Activated CD4-positive, alpha-beta memory T cell treated with anti-CD3 and anti-CD28 coated beads, Interleukin-2, amount 10 ng/mL, durations not matched to agents 7 days and 5 days (primary cell): ENCODE results near the gene BZW2. TPM values are rescaled to one million over a fixed set of nuclear protein-coding genes. Genes with fewer than 3 reads are reported as not detected.
A peak's percentile ranks its signal among the peaks of the same experiment; 100 is the strongest.

Experiments
- CTCF ChIA-PET: fragments of 350-600 bp; sonication (Branson Sonifier 250); formaldehyde crosslinking; loops from one replicate; lab custom pipeline; 2021; ENCODE audit warnings: antibody characterized with exemption, inconsistent platforms; lab: Charles Lee
- POLR2A ChIA-PET: fragments of 350-600 bp; sonication (Branson Sonifier 250); formaldehyde crosslinking; loops from one replicate; lab custom pipeline; 2021; ENCODE audit warnings: antibody characterized with exemption; lab: Charles Lee
- DNase-seq: peaks from one replicate; pipeline ENCODE4 v3.0.0-alpha.2; 2020
- H3K27ac Mint-ChIP-seq: one replicate; pipeline ENCODE4 v1.8.0; 2021; ENCODE audit warnings: mild to moderate bottlenecking, mixed read lengths
- H3K27me3 Mint-ChIP-seq: one replicate; pipeline ENCODE4 v1.8.0; 2021; ENCODE audit warnings: mixed read lengths
- H3K36me3 Mint-ChIP-seq: one replicate; pipeline ENCODE4 v1.8.0; 2021; ENCODE audit warnings: low read depth, mixed read lengths
- H3K4me1 Mint-ChIP-seq: one replicate; pipeline ENCODE4 v1.8.0; 2021; ENCODE audit warnings: mixed read lengths
- H3K4me3 Mint-ChIP-seq: one replicate; pipeline ENCODE4 v1.8.0; 2021; ENCODE audit warnings: mild to moderate bottlenecking, mixed read lengths
- H3K9me3 Mint-ChIP-seq: one replicate; pipeline ENCODE4 v1.8.0; 2021; ENCODE audit warnings: mixed read lengths
- total RNA-seq, 2 experiments: library from RNA; stranded (reverse); gene quantifications; one replicate each; pipeline ENCODE4 v1.2.3, GENCODE V29; 2021

Gene BZW2
- total RNA-seq: 10 to 100 TPM; 33.4 to 33.6 TPM

- Mint-ChIP-seq H3K4me1 (peaks cover 48% of the 10 kb centered on the region), H3K9me3 (no peaks in the 10 kb centered on the region)
- CTCF ChIA-PET: interaction anchor here (0.7 to 1.6 kb wide), 5 partner anchors 9 to 226 kb away, joined by 3 read pairs; no protein-coding TSS in a partner anchor
Observed at GRCh38 chr7:16645593-16646471, at the start of gene BZW2, which contains the start of gene ANKMY2. Gene BZW2 (plus strand): TSS chr7:16646181. CDS start chr7:16665444, 19,263 bp downstream. Gene ANKMY2 (minus strand): TSS chr7:16645754. CDS start chr7:16645573, 181 bp downstream.

GRCh38 chr7:16598015-16598414, 48.0 kb upstream of the BZW2 start:
- H3K27me3 Mint-ChIP-seq: no peaks in the 10 kb centered on the region
- peaks cover 5% of the 10 kb centered on the region for H3K36me3 Mint-ChIP-seq
- ChIA-PET CTCF (no interaction called here), POLR2A (no interaction called here)
- no peak overlapping the region for H3K27ac Mint-ChIP-seq
- no peaks in the 10 kb centered on the region for H3K4me1 Mint-ChIP-seq
- no peak for DNase-seq
- no peak overlapping the region for H3K4me3 Mint-ChIP-seq
- H3K9me3 Mint-ChIP-seq: no peaks in the 10 kb centered on the region

More at GRCh38 chr7:16645593-16646471, at the start of gene BZW2, which contains the start of gene ANKMY2:
- peak; percentile 94 for DNase-seq
- Mint-ChIP-seq H3K4me3 (peak within 1 kb of the TSS; percentile 90), H3K27ac (peak within 1 kb of the TSS; percentile 86), H3K36me3 (peaks cover 5% of the 10 kb centered on the region), H3K27me3 (no peaks in the 10 kb centered on the region)
- POLR2A ChIA-PET: interaction anchor here (0.7 to 2.6 kb wide), 17 partner anchors 9 to 616 kb away, joined by 3 to 24 read pairs (median 4); partner anchors contain the start of gene CRPPA

GRCh38 chr7:16599860-16600259, 46.1 kb upstream of the BZW2 start:
- Mint-ChIP-seq H3K36me3 (peaks cover 11% of the 10 kb centered on the region), H3K9me3 (no peaks in the 10 kb centered on the region), H3K4me1 (no peaks in the 10 kb centered on the region), H3K27ac (no peak overlapping the region), H3K4me3 (no peak overlapping the region), H3K27me3 (no peaks in the 10 kb centered on the region)
- DNase-seq: no peak
- ChIA-PET CTCF (no interaction called here), POLR2A (no interaction called here)

GRCh38 chr7:16603633-16604032, 42.3 kb upstream of the BZW2 start:
- Mint-ChIP-seq H3K27ac (no peak overlapping the region), H3K9me3 (no peaks in the 10 kb centered on the region), H3K36me3 (peaks cover 19% of the 10 kb centered on the region), H3K27me3 (no peaks in the 10 kb centered on the region), H3K4me1 (no peaks in the 10 kb centered on the region), H3K4me3 (no peak overlapping the region)
- POLR2A ChIA-PET: no interaction called here
- CTCF ChIA-PET: no interaction called here
- no peak for DNase-seq

- H3K9me3 Mint-ChIP-seq: no peaks in the 10 kb centered on the region
- DNase-seq: no peak
- no peaks in the 10 kb centered on the region for H3K27me3 Mint-ChIP-seq
- ChIA-PET POLR2A (no interaction called here), CTCF (no interaction called here)
- H3K4me1 Mint-ChIP-seq: no peaks in the 10 kb centered on the region
- peaks cover 19% of the 10 kb centered on the region for H3K36me3 Mint-ChIP-seq
- no peak overlapping the region for H3K4me3 Mint-ChIP-seq
- no peak overlapping the region for H3K27ac Mint-ChIP-seq
Observed at GRCh38 chr7:16604054-16604453, 41.9 kb upstream of the BZW2 start.

- Mint-ChIP-seq H3K4me1 (peaks cover 10% of the 10 kb centered on the region), H3K27ac (no peak overlapping the region), H3K27me3 (no peaks in the 10 kb centered on the region), H3K4me3 (no peak overlapping the region), H3K9me3 (no peaks in the 10 kb centered on the region), H3K36me3 (peaks cover 17% of the 10 kb centered on the region)
- ChIA-PET POLR2A (no interaction called here), CTCF (no interaction called here)
- no peak for DNase-seq
Observed at GRCh38 chr7:16606704-16607103, 39.3 kb upstream of the BZW2 start.

GRCh38 chr7:16609842-16610450, 36.0 kb upstream of the BZW2 start:
- DNase-seq: no peak
- H3K27me3 Mint-ChIP-seq: no peaks in the 10 kb centered on the region
- peaks cover 11% of the 10 kb centered on the region for H3K36me3 Mint-ChIP-seq
- ChIA-PET POLR2A (interaction anchor here (1.0 kb wide), 1 partner anchor 35 kb away, joined by 3 read pairs; the partner anchor contains the start of gene ANKMY2), CTCF (interaction anchor here (0.5 to 1.4 kb wide), 3 partner anchors 9 to 905 kb away, joined by 3 to 5 read pairs (median 4); no protein-coding TSS in a partner anchor)
- no peaks in the 10 kb centered on the region for H3K9me3 Mint-ChIP-seq
- no peak overlapping the region for H3K27ac Mint-ChIP-seq
- H3K4me1 Mint-ChIP-seq: peaks cover 11% of the 10 kb centered on the region
- H3K4me3 Mint-ChIP-seq: no peak overlapping the region

GRCh38 chr7:16611711-16612110, 34.3 kb upstream of the BZW2 start:
- Mint-ChIP-seq H3K9me3 (no peaks in the 10 kb centered on the region), H3K27ac (no peak overlapping the region)
- POLR2A ChIA-PET: no interaction called here

GRCh38 chr7:16615228-16615627, 30.8 kb upstream of the BZW2 start:
- Mint-ChIP-seq H3K27ac (no peak overlapping the region), H3K36me3 (peaks cover 19% of the 10 kb centered on the region), H3K4me3 (no peak overlapping the region), H3K27me3 (no peaks in the 10 kb centered on the region), H3K9me3 (no peaks in the 10 kb centered on the region), H3K4me1 (peaks cover 15% of the 10 kb centered on the region)
- ChIA-PET POLR2A (no interaction called here), CTCF (no interaction called here)
- DNase-seq: no peak

More at GRCh38 chr7:16611711-16612110, 34.3 kb upstream of the BZW2 start:
- H3K4me3 Mint-ChIP-seq: no peak overlapping the region
- H3K4me1 Mint-ChIP-seq: peaks cover 11% of the 10 kb centered on the region
- peaks cover 13% of the 10 kb centered on the region for H3K36me3 Mint-ChIP-seq
- H3K27me3 Mint-ChIP-seq: no peaks in the 10 kb centered on the region
- CTCF ChIA-PET: no interaction called here
- DNase-seq: no peak

- Mint-ChIP-seq H3K4me3 (no peak overlapping the region), H3K9me3 (no peaks in the 10 kb centered on the region), H3K36me3 (peaks cover 24% of the 10 kb centered on the region), H3K27me3 (no peaks in the 10 kb centered on the region), H3K4me1 (peaks cover 14% of the 10 kb centered on the region), H3K27ac (no peak overlapping the region)
- POLR2A ChIA-PET: no interaction called here
- CTCF ChIA-PET: no interaction called here
- no peak for DNase-seq
Observed at GRCh38 chr7:16616122-16616521, 29.9 kb upstream of the BZW2 start.

GRCh38 chr7:16616542-16616941, 29.4 kb upstream of the BZW2 start:
- DNase-seq: no peak
- Mint-ChIP-seq H3K4me3 (no peak overlapping the region), H3K27me3 (no peaks in the 10 kb centered on the region), H3K4me1 (peaks cover 14% of the 10 kb centered on the region), H3K27ac (no peak overlapping the region), H3K9me3 (no peaks in the 10 kb centered on the region), H3K36me3 (peaks cover 27% of the 10 kb centered on the region)
- POLR2A ChIA-PET: no interaction called here
- CTCF ChIA-PET: no interaction called here

- H3K27ac Mint-ChIP-seq: peak overlapping the region; percentile 12
- H3K4me3 Mint-ChIP-seq: no peak overlapping the region
- peaks cover 13% of the 10 kb centered on the region for H3K4me1 Mint-ChIP-seq
- POLR2A ChIA-PET: interaction anchor here (2.1 kb wide), 2 partner anchors 27 to 200 kb away, joined by 6 to 7 read pairs; no protein-coding TSS in a partner anchor
- CTCF ChIA-PET: interaction anchor here (0.7 to 1.6 kb wide), 3 partner anchors 10 to 127 kb away, joined by 3 to 5 read pairs (median 4); partner anchors contain the start of genes ANKMY2 and BZW2
- no peak for DNase-seq
- no peaks in the 10 kb centered on the region for H3K27me3 Mint-ChIP-seq
- peaks cover 48% of the 10 kb centered on the region for H3K36me3 Mint-ChIP-seq
- no peaks in the 10 kb centered on the region for H3K9me3 Mint-ChIP-seq
Observed at GRCh38 chr7:16619979-16620408, 26.0 kb upstream of the BZW2 start.

GRCh38 chr7:16626388-16626787, 19.6 kb upstream of the BZW2 start:
- Mint-ChIP-seq H3K36me3 (peaks cover 23% of the 10 kb centered on the region), H3K4me3 (no peak overlapping the region), H3K27me3 (no peaks in the 10 kb centered on the region), H3K4me1 (no peaks in the 10 kb centered on the region), H3K9me3 (no peaks in the 10 kb centered on the region), H3K27ac (no peak overlapping the region)
- ChIA-PET CTCF (no interaction called here), POLR2A (interaction anchor here (0.6 kb wide), 1 partner anchor 8 kb away, joined by 3 read pairs; no protein-coding TSS in a partner anchor)
- DNase-seq: no peak
